ENCODE data around the gene MCM9.

DNA sequence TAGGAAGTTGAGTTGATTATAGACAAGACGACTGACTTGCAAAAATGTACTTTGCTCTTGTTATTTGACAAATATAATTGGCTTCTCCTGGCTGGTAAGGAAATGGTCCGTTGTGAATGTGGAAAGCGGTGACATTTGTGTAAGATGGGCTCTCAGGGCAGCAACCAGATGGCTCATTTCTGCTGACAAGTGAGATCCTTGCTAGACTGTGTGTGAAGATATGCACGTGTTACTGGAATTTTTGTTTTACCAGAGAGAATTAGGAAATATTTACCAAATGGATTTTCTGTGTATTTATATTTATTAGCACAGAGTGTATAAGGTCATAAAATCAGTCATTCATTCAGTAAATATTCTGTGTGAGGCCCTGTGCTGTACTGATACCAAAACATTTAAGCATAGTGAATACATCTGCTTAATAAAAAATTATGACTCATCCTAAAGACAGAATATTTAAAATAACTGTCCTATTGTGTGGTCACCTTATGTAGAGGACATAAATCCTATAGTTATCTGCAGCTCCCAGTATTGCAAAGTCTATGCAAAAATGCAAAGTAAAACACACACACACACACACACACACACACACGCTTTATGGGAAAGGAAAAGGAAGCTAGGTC, 150.9 kb downstream of the MCM9 start:
- TF ChIP-seq, protein P1, sequence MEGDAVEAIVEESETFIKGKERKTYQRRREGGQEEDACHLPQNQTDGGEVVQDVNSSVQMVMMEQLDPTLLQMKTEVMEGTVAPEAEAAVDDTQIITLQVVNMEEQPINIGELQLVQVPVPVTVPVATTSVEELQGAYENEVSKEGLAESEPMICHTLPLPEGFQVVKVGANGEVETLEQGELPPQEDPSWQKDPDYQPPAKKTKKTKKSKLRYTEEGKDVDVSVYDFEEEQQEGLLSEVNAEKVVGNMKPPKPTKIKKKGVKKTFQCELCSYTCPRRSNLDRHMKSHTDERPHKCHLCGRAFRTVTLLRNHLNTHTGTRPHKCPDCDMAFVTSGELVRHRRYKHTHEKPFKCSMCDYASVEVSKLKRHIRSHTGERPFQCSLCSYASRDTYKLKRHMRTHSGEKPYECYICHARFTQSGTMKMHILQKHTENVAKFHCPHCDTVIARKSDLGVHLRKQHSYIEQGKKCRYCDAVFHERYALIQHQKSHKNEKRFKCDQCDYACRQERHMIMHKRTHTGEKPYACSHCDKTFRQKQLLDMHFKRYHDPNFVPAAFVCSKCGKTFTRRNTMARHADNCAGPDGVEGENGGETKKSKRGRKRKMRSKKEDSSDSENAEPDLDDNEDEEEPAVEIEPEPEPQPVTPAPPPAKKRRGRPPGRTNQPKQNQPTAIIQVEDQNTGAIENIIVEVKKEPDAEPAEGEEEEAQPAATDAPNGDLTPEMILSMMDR (IDR thresholded peaks at IDR 0.05; ENCODE audit: insufficient read depth, low read length) = no peak
- TF ChIP-seq POLR2AphosphoS5 (IDR thresholded peaks at IDR 0.05; ENCODE audit: low read depth) (no peak), GABPA (IDR thresholded peaks at IDR 0.05; ENCODE audit: low read depth) (no peak)
- TF ChIP-seq, protein P2, sequence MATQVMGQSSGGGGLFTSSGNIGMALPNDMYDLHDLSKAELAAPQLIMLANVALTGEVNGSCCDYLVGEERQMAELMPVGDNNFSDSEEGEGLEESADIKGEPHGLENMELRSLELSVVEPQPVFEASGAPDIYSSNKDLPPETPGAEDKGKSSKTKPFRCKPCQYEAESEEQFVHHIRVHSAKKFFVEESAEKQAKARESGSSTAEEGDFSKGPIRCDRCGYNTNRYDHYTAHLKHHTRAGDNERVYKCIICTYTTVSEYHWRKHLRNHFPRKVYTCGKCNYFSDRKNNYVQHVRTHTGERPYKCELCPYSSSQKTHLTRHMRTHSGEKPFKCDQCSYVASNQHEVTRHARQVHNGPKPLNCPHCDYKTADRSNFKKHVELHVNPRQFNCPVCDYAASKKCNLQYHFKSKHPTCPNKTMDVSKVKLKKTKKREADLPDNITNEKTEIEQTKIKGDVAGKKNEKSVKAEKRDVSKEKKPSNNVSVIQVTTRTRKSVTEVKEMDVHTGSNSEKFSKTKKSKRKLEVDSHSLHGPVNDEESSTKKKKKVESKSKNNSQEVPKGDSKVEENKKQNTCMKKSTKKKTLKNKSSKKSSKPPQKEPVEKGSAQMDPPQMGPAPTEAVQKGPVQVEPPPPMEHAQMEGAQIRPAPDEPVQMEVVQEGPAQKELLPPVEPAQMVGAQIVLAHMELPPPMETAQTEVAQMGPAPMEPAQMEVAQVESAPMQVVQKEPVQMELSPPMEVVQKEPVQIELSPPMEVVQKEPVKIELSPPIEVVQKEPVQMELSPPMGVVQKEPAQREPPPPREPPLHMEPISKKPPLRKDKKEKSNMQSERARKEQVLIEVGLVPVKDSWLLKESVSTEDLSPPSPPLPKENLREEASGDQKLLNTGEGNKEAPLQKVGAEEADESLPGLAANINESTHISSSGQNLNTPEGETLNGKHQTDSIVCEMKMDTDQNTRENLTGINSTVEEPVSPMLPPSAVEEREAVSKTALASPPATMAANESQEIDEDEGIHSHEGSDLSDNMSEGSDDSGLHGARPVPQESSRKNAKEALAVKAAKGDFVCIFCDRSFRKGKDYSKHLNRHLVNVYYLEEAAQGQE (IDR thresholded peaks at IDR 0.05; ENCODE audit: insufficient replicate concordance, low read depth) = no peak
